Measurements from ENCODE around the gene OR2T5. TPM values are rescaled to one million over a fixed set of nuclear protein-coding genes. Genes with fewer than 3 reads are reported as not detected.
"Not testable (repeated sequence)": the region's sequence is repeated elsewhere in the genome, so short reads cannot be mapped to it uniquely, and the experiment has no call there.

OR2T5 gene
- total RNA-seq, 1 donor from 2014 or later = not detected

DNA sequence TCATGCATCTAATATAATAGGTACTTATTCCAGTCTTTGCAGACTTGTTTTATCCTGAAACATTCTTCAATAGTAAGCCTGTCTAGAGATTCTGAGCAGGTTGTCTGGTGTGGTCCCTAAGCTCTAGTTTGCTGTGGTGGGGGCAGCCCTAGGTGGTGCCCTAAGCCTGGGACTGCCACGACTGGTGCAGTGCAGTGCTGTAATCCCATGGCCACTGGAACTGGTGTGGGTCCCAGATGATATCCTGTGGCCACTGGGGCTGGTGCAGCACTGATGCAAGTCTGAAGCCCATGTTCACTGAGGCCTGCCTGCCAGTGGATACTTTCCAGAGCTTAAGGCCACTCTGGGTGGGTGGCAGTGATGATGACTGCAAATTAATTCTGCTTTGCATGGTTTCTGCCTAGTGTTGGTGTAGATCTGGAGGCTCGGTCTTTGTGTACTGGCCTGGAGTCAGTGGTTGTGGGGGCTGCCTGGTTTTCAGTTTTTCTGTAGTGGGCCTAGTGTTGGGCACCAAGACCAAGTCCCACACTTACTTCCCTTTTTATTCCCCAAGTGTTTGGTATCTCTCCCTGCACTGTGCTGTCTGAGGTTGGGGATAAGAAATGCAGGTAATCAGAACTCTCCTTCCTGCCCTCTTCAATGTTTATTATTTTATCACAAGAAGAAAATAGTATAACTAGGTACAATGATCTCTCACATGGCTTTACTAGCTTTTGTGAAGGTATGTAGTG, 12.1 kb downstream of the OR2T5 start:
- not testable (repeated sequence) for DNase-seq (ENCODE audit: low read depth, low spot score)

DNA sequence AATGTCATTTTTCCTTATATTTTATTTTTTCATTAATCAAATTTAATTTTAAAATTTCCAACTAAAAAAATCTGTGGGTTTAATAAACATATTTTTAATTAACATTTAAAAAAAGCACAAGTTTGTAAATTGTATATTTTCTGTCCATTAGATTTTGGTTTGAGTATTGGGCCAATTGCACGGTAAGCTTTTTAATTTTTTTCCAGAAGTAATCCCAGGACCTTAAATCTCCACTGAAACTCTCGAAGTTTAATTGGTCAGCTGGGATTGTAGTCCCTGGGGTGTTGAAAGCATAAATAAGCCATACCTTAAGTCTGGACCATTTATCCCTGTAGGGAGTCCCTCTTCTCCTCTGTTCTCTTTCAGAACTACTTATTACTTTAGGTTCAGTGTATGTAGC, 19.4 kb downstream of the OR2T5 start, which contains the start of gene OR2G6:
TSS of gene OR2G6 (plus strand) at position 301 of the 400 bp plus-strand sequence. CDS start 13,574 bp downstream, outside the sequence.
- not testable (repeated sequence) for DNase-seq (ENCODE audit: low read depth, low spot score)

DNA sequence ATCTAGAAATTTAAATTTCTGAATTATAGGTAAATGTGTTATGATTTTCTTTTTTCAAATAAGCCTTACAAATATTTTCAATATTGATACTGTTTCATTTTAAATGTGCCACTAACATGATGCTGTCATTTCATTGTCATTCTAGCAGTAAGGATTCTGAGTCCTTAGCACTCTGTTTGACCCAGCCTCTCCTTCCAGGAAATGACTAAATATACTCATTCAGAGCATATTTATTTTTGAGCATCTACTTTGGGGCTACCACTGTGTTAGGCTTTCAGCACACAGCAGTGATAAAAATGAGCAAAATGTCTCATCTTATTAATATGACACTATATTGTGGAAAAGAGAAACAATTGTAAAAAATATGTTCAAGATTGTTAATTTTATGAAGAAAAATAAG, 21.8 kb downstream of the OR2T5 start:
- DNase-seq (ENCODE audit: low read depth, low spot score) = not testable (repeated sequence)

DNA sequence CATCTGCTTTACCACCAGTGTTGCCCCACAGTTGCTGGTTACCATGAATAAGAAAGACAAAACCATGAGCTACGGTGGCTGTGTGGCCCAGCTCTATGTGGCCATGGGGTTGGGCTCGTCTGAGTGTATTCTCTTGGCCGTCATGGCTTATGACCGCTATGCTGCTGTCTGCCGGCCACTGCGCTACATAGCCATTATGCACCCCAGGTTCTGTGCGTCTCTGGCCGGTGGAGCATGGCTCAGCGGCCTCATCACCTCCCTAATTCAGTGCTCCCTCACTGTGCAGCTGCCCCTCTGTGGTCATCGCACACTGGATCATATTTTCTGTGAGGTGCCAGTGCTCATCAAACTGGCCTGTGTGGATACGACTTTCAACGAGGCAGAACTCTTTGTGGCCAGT, 33.5 kb downstream of the OR2T5 start:
- DNase-seq (ENCODE audit: low read depth, low spot score) = no peak

DNA sequence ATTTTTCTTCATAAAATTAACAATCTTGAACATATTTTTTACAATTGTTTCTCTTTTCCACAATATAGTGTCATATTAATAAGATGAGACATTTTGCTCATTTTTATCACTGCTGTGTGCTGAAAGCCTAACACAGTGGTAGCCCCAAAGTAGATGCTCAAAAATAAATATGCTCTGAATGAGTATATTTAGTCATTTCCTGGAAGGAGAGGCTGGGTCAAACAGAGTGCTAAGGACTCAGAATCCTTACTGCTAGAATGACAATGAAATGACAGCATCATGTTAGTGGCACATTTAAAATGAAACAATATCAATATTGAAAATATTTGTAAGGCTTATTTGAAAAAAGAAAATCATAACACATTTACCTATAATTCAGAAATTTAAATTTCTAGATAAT, 49.1 kb downstream of the OR2T5 start:
- not testable (repeated sequence) for DNase-seq (ENCODE audit: low read depth, low spot score)

Other genes with a start within 250 kb of the OR2T5 start
- not detected in 2 replicates for gene OR2T33, start 210.6 kb upstream of the OR2T5 start, total RNA-seq
- gene OR2T12, start 185.2 kb upstream of the OR2T5 start, total RNA-seq = not detected in 2 replicates
- not detected in 2 replicates for gene OR2M7, start 164.0 kb upstream of the OR2T5 start, total RNA-seq
- not detected in 2 replicates for gene OR14C36, start 139.8 kb upstream of the OR2T5 start, total RNA-seq
- not detected in 2 replicates for gene OR2T4, start 126.9 kb upstream of the OR2T5 start, total RNA-seq
- gene OR2T6, start 112.8 kb upstream of the OR2T5 start, total RNA-seq = not detected in 2 replicates
- gene OR2T1, start 85.5 kb upstream of the OR2T5 start, total RNA-seq = not detected in 2 replicates
- not detected in 2 replicates for gene OR2T2, start 43.0 kb upstream of the OR2T5 start, total RNA-seq
- not detected in 2 replicates for gene OR2T3, start 15.2 kb upstream of the OR2T5 start, total RNA-seq
- not detected in 2 replicates for gene OR2G6, start 19.5 kb downstream of the OR2T5 start, total RNA-seq
- not detected in 2 replicates for gene OR2T29, start 74.2 kb downstream of the OR2T5 start, total RNA-seq
- gene OR2T34, start 86.2 kb downstream of the OR2T5 start, total RNA-seq = not detected in 2 replicates
- not detected in 2 replicates for gene OR2T10, start 109.1 kb downstream of the OR2T5 start, total RNA-seq
- gene OR2T11, start 146.5 kb downstream of the OR2T5 start, total RNA-seq = not detected in 2 replicates
- not detected in 2 replicates for gene OR2T35, start 156.7 kb downstream of the OR2T5 start, total RNA-seq
- gene OR2T27, start 166.9 kb downstream of the OR2T5 start, total RNA-seq = not detected in 2 replicates
- not detected in 2 replicates for gene OR14I1, start 214.2 kb downstream of the OR2T5 start, total RNA-seq